ENCODE measurements around the gene SBNO2. TPM values are rescaled to one million over a fixed set of nuclear protein-coding genes. Genes with fewer than 3 reads are reported as not detected.
A peak's percentile ranks its signal among the peaks of the same experiment; 100 is the strongest.

Gene SBNO2
- total RNA-seq, 1 donor from 2014 or later = 46.4 TPM

- H3K4me3 Mint-ChIP-seq (ENCODE audit: unreplicated experiment) = no peak overlapping the region
- no peak for TF ChIP-seq CTCF (IDR thresholded peaks at IDR 0.05; ENCODE audit: unreplicated experiment)
- peaks cover 4% of the 10 kb centered on the region for H3K27me3 Mint-ChIP-seq (ENCODE audit: unreplicated experiment)
- no peaks in the 10 kb centered on the region for H3K9me3 Mint-ChIP-seq (ENCODE audit: unreplicated experiment)
- no peak for DNase-seq (ENCODE audit: low spot score)
- H3K27ac Mint-ChIP-seq (ENCODE audit: unreplicated experiment) = no peak overlapping the region
- H3K36me3 Mint-ChIP-seq (ENCODE audit: low read depth, unreplicated experiment) = peaks cover 25% of the 10 kb centered on the region
- no peaks in the 10 kb centered on the region for H3K4me1 Mint-ChIP-seq (ENCODE audit: unreplicated experiment)
These were observed 27.7 kb downstream of the SBNO2 start for GRCh38 chr19:1146412-1146699.

GRCh38 chr19:1145635-1146411 is 28.2 kb downstream of the SBNO2 start:
- Mint-ChIP-seq H3K4me3 (ENCODE audit: unreplicated experiment) (no peak overlapping the region), H3K36me3 (ENCODE audit: low read depth, unreplicated experiment) (peaks cover 25% of the 10 kb centered on the region), H3K4me1 (ENCODE audit: unreplicated experiment) (no peaks in the 10 kb centered on the region), H3K27ac (ENCODE audit: unreplicated experiment) (no peak overlapping the region), H3K27me3 (ENCODE audit: unreplicated experiment) (peaks cover 4% of the 10 kb centered on the region), H3K9me3 (ENCODE audit: unreplicated experiment) (no peaks in the 10 kb centered on the region)
- no peak for TF ChIP-seq CTCF (IDR thresholded peaks at IDR 0.05; ENCODE audit: unreplicated experiment)
- no peak for DNase-seq (ENCODE audit: low spot score)

GRCh38 chr19:1144741-1145140 is 29.3 kb downstream of the SBNO2 start:
- TF ChIP-seq CTCF (IDR thresholded peaks at IDR 0.05; ENCODE audit: unreplicated experiment) = no peak
- no peak for DNase-seq (ENCODE audit: low spot score)
- peaks cover 27% of the 10 kb centered on the region for H3K36me3 Mint-ChIP-seq (ENCODE audit: low read depth, unreplicated experiment)
- H3K27me3 Mint-ChIP-seq (ENCODE audit: unreplicated experiment) = peaks cover 4% of the 10 kb centered on the region
- H3K4me3 Mint-ChIP-seq (ENCODE audit: unreplicated experiment) = peak overlapping the region; percentile 19
- peak overlapping the region; percentile 27 for H3K27ac Mint-ChIP-seq (ENCODE audit: unreplicated experiment)
- no peaks in the 10 kb centered on the region for H3K9me3 Mint-ChIP-seq (ENCODE audit: unreplicated experiment)
- H3K4me1 Mint-ChIP-seq (ENCODE audit: unreplicated experiment) = no peaks in the 10 kb centered on the region

- Mint-ChIP-seq H3K27me3 (ENCODE audit: unreplicated experiment) (peaks cover 4% of the 10 kb centered on the region), H3K9me3 (ENCODE audit: unreplicated experiment) (no peaks in the 10 kb centered on the region), H3K36me3 (ENCODE audit: low read depth, unreplicated experiment) (peaks cover 29% of the 10 kb centered on the region), H3K27ac (ENCODE audit: unreplicated experiment) (no peak overlapping the region), H3K4me3 (ENCODE audit: unreplicated experiment) (peak overlapping the region; percentile 51), H3K4me1 (ENCODE audit: unreplicated experiment) (no peaks in the 10 kb centered on the region)
- no peak for DNase-seq (ENCODE audit: low spot score)
- TF ChIP-seq CTCF (IDR thresholded peaks at IDR 0.05; ENCODE audit: unreplicated experiment) = no peak
These were observed 30.2 kb downstream of the SBNO2 start for GRCh38 chr19:1143828-1144399.

GRCh38 chr19:1141944-1142343 is 32.1 kb downstream of the SBNO2 start:
- TF ChIP-seq CTCF (IDR thresholded peaks at IDR 0.05; ENCODE audit: unreplicated experiment) = no peak
- H3K4me3 Mint-ChIP-seq (ENCODE audit: unreplicated experiment) = peak overlapping the region; percentile 13
- DNase-seq (ENCODE audit: low spot score) = no peak
- no peaks in the 10 kb centered on the region for H3K4me1 Mint-ChIP-seq (ENCODE audit: unreplicated experiment)
- H3K9me3 Mint-ChIP-seq (ENCODE audit: unreplicated experiment) = no peaks in the 10 kb centered on the region
- H3K27ac Mint-ChIP-seq (ENCODE audit: unreplicated experiment) = no peak overlapping the region
- peaks cover 4% of the 10 kb centered on the region for H3K27me3 Mint-ChIP-seq (ENCODE audit: unreplicated experiment)
- H3K36me3 Mint-ChIP-seq (ENCODE audit: low read depth, unreplicated experiment) = peaks cover 29% of the 10 kb centered on the region

Measured in endothelial cell (in vitro differentiated cells).